Measurements from ENCODE around the gene ISG20L2.

- no peak for TF ChIP-seq CTCF (IDR thresholded peaks at IDR 0.05; ENCODE audit: poor library complexity)
- no peak for TF ChIP-seq EZH2 (IDR thresholded peaks at IDR 0.05; ENCODE audit: borderline replicate concordance)
- TF ChIP-seq EZH2phosphoT487 (IDR thresholded peaks at IDR 0.05; ENCODE audit: low read depth, severe bottlenecking, unreplicated experiment) = no peak
These were observed 1.1 kb downstream of the ISG20L2 start for GRCh38 chr1:156727492-156727891.

Measured in hepatocyte (in vitro differentiated cells).